Measurements from ENCODE around the gene FCN1.

DNA sequence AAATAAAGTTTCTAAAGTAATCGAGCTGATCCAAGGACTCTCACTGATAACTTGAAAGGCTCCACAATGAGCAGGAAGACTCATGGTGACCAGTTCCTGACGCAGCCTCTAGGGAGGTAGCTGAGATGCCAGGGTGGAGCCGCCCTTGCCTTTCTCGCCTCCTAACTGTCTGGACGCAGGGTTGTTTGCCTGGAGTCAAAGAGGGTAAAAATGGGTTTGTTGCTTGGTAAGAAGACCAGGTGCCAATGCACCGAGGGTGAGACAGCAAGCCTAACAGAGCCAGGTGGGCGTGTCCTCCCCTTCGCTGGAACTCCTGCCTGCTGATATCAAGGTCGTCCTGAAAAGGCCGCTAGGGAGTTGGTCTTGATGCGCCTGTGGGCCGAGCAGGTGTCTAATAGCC lies 48.6 kb upstream of the FCN1 start:
- TF ChIP-seq MAX (IDR thresholded peaks at IDR 0.05; ENCODE audit: low read depth) (no peak), GABPA (IDR thresholded peaks at IDR 0.05; ENCODE audit: low read depth) (no peak), CHD2 (IDR thresholded peaks at IDR 0.05; ENCODE audit: low read length, partially characterized antibody) (no peak), REST (IDR thresholded peaks at IDR 0.05; ENCODE audit: low read depth, low read length) (no peak), SMC3 (IDR thresholded peaks at IDR 0.05; ENCODE audit: low read depth, low read length) (no peak), TCF12 (IDR thresholded peaks at IDR 0.05) (no peak), NFIC (IDR thresholded peaks at IDR 0.05; ENCODE audit: borderline replicate concordance) (no peak), EZH2phosphoT487 (IDR thresholded peaks at IDR 0.05; ENCODE audit: borderline replicate concordance, low read depth) (no peak), JUND (IDR thresholded peaks at IDR 0.05) (no peak), RCOR1 (IDR thresholded peaks at IDR 0.05; ENCODE audit: low read length) (no peak), EP300 (IDR thresholded peaks at IDR 0.05; ENCODE audit: borderline replicate concordance in 1 of 2, low read depth in 1 of 2, low read length in 1 of 2) (no peak)
- TF ChIP-seq, protein P1, sequence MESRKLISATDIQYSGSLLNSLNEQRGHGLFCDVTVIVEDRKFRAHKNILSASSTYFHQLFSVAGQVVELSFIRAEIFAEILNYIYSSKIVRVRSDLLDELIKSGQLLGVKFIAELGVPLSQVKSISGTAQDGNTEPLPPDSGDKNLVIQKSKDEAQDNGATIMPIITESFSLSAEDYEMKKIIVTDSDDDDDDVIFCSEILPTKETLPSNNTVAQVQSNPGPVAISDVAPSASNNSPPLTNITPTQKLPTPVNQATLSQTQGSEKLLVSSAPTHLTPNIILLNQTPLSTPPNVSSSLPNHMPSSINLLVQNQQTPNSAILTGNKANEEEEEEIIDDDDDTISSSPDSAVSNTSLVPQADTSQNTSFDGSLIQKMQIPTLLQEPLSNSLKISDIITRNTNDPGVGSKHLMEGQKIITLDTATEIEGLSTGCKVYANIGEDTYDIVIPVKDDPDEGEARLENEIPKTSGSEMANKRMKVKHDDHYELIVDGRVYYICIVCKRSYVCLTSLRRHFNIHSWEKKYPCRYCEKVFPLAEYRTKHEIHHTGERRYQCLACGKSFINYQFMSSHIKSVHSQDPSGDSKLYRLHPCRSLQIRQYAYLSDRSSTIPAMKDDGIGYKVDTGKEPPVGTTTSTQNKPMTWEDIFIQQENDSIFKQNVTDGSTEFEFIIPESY (IDR thresholded peaks at IDR 0.05; ENCODE audit: borderline replicate concordance, low read depth), result no peak
- TF ChIP-seq, protein P2, sequence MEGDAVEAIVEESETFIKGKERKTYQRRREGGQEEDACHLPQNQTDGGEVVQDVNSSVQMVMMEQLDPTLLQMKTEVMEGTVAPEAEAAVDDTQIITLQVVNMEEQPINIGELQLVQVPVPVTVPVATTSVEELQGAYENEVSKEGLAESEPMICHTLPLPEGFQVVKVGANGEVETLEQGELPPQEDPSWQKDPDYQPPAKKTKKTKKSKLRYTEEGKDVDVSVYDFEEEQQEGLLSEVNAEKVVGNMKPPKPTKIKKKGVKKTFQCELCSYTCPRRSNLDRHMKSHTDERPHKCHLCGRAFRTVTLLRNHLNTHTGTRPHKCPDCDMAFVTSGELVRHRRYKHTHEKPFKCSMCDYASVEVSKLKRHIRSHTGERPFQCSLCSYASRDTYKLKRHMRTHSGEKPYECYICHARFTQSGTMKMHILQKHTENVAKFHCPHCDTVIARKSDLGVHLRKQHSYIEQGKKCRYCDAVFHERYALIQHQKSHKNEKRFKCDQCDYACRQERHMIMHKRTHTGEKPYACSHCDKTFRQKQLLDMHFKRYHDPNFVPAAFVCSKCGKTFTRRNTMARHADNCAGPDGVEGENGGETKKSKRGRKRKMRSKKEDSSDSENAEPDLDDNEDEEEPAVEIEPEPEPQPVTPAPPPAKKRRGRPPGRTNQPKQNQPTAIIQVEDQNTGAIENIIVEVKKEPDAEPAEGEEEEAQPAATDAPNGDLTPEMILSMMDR (IDR thresholded peaks at IDR 0.05), result no peak

Data from SK-N-SH (cell line).